Measurements from ENCODE around the gene SYTL3. TPM values are rescaled to one million over a fixed set of nuclear protein-coding genes. Genes with fewer than 3 reads are reported as not detected.

SYTL3 gene
- total RNA-seq, 4 donors from 2014 or later: 4.8 to 10.1 (median 7.6) TPM

DNA sequence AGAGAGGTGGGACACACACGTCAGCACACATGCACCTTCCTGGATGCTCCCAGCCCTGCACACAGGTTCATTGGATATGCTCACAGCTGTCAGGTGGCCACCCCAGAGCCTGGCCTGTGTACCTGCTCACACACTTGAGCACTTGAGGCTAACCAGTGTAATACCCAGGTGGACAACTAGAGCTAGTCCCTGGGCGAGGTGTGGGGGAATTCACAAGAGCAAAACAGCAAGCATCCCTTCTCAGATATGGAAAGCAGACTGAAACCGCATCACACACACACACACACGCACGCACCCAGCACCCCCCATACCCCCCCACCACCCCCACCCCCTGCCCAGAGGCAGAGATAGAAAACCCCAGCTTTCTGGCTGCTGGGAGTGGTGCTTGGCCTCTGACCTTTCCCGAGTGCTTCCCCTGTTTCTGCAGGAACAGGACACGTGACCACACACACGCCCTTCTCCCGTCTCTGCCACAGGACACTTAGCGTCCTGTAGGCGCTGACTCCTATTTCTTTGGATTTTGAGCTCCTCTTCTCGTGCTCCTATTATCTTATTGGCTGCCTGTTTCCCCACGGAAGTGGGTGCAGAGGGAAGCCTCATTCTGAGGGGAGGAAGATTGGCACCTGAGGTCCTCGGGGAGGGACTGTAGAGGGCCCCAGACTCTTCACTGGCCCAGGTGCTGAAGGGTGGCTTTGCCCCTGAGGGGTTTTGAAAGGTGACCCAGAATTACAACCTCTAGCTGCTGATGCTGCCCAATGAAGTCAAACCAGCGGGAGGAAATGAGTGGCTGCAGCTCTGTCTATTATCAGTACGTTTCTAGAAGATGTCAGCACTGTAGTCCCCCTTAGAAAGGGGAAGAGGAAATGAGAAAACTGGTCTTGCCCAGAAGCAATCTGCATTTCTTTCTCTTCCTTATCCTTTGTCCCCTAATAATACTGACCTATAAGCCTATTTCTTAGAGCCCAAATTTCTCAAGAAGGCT lies 65.8 kb downstream of the SYTL3 start:
- intact Hi-C loops (cut with DNase I): no loop called here
- Histone ChIP-seq H3K36me3 (peaks cover 0 to 14% (median 3%) of the 10 kb centered on the region in 4 donors), H3K4me1 (peaks cover 0 to 4% (median under 1%) of the 10 kb centered on the region in 4 donors), H3K4me3 (no peak overlapping the region), H3K27me3 (no peaks in the 10 kb centered on the region), H3K9me3 (no peaks in the 10 kb centered on the region), H3K27ac (replicated peaks in 1 of 4) (peak overlapping the region in 2 of 4 donors; percentile 15 to 20)
- no peak for DNase-seq (ENCODE audit: extremely low spot score)
- WGBS: 85% methylated on average over 16 of the region's 16 CpGs
- TF ChIP-seq CTCF (IDR thresholded peaks at IDR 0.05) (no peak), EP300 (IDR thresholded peaks at IDR 0.05) (no peak), POLR2AphosphoS5 (IDR thresholded peaks at IDR 0.05) (no peak), POLR2A (IDR thresholded peaks at IDR 0.05; ENCODE audit: low read depth) (no peak)

- Histone ChIP-seq H3K27me3 (no peaks in the 10 kb centered on the region), H3K27ac (replicated peaks in 1 of 4) (no peak overlapping the region), H3K4me3 (no peak overlapping the region), H3K9me3 (no peaks in the 10 kb centered on the region), H3K4me1 (peaks cover 0 to 4% (median 2%) of the 10 kb centered on the region in 4 donors), H3K36me3 (peaks cover 0 to 14% (median 3%) of the 10 kb centered on the region in 4 donors)
- TF ChIP-seq POLR2AphosphoS5 (IDR thresholded peaks at IDR 0.05) (no peak), POLR2A (IDR thresholded peaks at IDR 0.05; ENCODE audit: low read depth) (no peak)
- intact Hi-C loops (cut with DNase I): no loop called here
- no peak for DNase-seq (ENCODE audit: extremely low spot score)
- WGBS: 89% methylated on average over 16 of the region's 16 CpGs
Observed at GRCh38 chr6:158717341-158718330, 67.8 kb downstream of the SYTL3 start.

GRCh38 chr6:158718461-158719046 lies 68.7 kb downstream of the SYTL3 start:
- Histone ChIP-seq H3K9me3 (no peaks in the 10 kb centered on the region), H3K27me3 (no peaks in the 10 kb centered on the region), H3K36me3 (peaks cover 0 to 12% (median 2%) of the 10 kb centered on the region in 4 donors), H3K27ac (replicated peaks in 1 of 4) (no peak overlapping the region), H3K4me1 (peaks cover 0 to 4% (median 2%) of the 10 kb centered on the region in 4 donors), H3K4me3 (no peak overlapping the region)
- intact Hi-C loops (cut with DNase I): no loop called here
- DNase-seq (ENCODE audit: extremely low spot score): no peak
- TF ChIP-seq POLR2AphosphoS5 (IDR thresholded peaks at IDR 0.05) (no peak), CTCF (IDR thresholded peaks at IDR 0.05) (peak; percentile 24 to 41 (median 32)), EP300 (IDR thresholded peaks at IDR 0.05) (no peak), POLR2A (IDR thresholded peaks at IDR 0.05; ENCODE audit: low read depth) (no peak)
- 85% methylated on average over 11 of the region's 13 CpGs for WGBS

DNA sequence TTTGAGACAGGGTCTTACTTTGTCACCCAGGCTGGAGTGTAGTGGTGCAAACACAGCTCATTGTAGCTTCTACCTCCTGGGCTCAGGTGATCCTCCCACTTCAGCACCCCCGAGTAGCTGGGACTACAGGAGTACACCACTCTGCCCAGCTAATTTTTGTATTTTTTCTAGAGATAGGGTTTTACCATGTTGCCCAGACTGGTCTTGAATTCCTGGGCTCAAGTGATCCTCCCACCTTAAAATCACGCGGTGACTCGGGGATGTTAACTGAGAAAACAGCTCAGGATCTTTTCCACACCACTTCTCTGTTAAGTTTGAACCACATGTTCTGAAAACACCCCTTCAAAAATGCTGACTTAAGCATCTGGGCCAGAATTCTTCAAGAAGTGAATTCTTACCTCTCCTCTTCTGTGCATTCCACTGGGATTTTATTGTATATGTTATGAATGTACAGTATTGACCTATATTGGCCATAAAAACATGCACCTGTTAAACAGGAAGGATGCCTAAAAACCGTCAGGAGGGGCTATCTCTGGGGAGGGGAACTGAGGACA lies 72.4 kb downstream of the SYTL3 start:
- DNase-seq (ENCODE audit: extremely low spot score): no peak
- intact Hi-C loops (cut with DNase I): no loop called here
- 84% methylated on average over 5 of the region's 5 CpGs for WGBS
- Histone ChIP-seq H3K4me3 (no peak overlapping the region), H3K36me3 (peaks cover 0 to 19% (median 0%) of the 10 kb centered on the region in 4 donors), H3K27ac (replicated peaks in 1 of 4) (no peak overlapping the region), H3K4me1 (peaks cover 0 to 4% (median 0%) of the 10 kb centered on the region in 4 donors), H3K27me3 (no peaks in the 10 kb centered on the region), H3K9me3 (no peaks in the 10 kb centered on the region)
- TF ChIP-seq POLR2A (IDR thresholded peaks at IDR 0.05; ENCODE audit: low read depth) (no peak), CTCF (IDR thresholded peaks at IDR 0.05) (no peak), POLR2AphosphoS5 (IDR thresholded peaks at IDR 0.05) (no peak), EP300 (IDR thresholded peaks at IDR 0.05) (no peak)
